Glutamatergic neuron (in vitro differentiated cells): ENCODE data around the gene PSD4. TPM values are rescaled to one million over a fixed set of nuclear protein-coding genes. Genes with fewer than 3 reads are reported as not detected.

ENCODE experiments used
- DNase-seq: peaks from one replicate; pipeline ENCODE4 v3.0.0; 2022
- H3K27ac Mint-ChIP-seq: one replicate; pipeline ENCODE4 v1.8.0; 2020; ENCODE audit warnings: mild to moderate bottlenecking, mixed read lengths, inconsistent platforms; ENCODE audit not compliant: unreplicated experiment
- H3K27me3 Mint-ChIP-seq: one replicate; pipeline ENCODE4 v1.8.0; 2020; ENCODE audit warnings: mild to moderate bottlenecking, moderate library complexity, mixed read lengths, inconsistent platforms; ENCODE audit not compliant: unreplicated experiment
- H3K36me3 Mint-ChIP-seq: one replicate; pipeline ENCODE4 v1.8.0; 2020; ENCODE audit warnings: mild to moderate bottlenecking, mixed read lengths, inconsistent platforms; ENCODE audit not compliant: unreplicated experiment
- H3K4me1 Mint-ChIP-seq: one replicate; pipeline ENCODE4 v1.8.0; 2020; ENCODE audit warnings: mild to moderate bottlenecking, low read depth, mixed read lengths, inconsistent platforms; ENCODE audit not compliant: unreplicated experiment
- H3K4me3 Mint-ChIP-seq: one replicate; pipeline ENCODE4 v1.8.0; 2020; ENCODE audit warnings: mild to moderate bottlenecking, mixed read lengths, inconsistent platforms; ENCODE audit not compliant: unreplicated experiment
- H3K9me3 Mint-ChIP-seq: one replicate; pipeline ENCODE4 v1.8.0; 2020; ENCODE audit warnings: mild to moderate bottlenecking, moderate library complexity, mixed read lengths, inconsistent platforms; ENCODE audit not compliant: unreplicated experiment
- CTCF ChIP-seq: fragments of 200-600 bp; sonication (generic); IDR thresholded peaks from one replicate; pipeline ENCODE4 v1.5.0; 2021; ENCODE audit not compliant: partially characterized antibody, unreplicated experiment
- total RNA-seq: library from RNA; stranded (reverse); fragmentation: NEBNext Ultra II Directional; extraction: Animal tissue kit (Norgen Biotek cat#: 25700); gene quantifications from one replicate; pipeline ENCODE4 v1.2.1, GENCODE V29; 2021; ENCODE audit not compliant: unreplicated experiment

PSD4 gene
- total RNA-seq, 1 donor from 2014 or later, result 1.2 TPM

GRCh38 chr2:113156278-113157117 lies 17.3 kb upstream of the PSD4 start:
- no peak for DNase-seq
- H3K27ac Mint-ChIP-seq, result peak overlapping the region; percentile 38
- peaks cover 11% of the 10 kb centered on the region for H3K27me3 Mint-ChIP-seq
- TF ChIP-seq CTCF, result no peak
- peak overlapping the region; percentile 78 for H3K4me3 Mint-ChIP-seq
- peaks cover 2% of the 10 kb centered on the region for H3K9me3 Mint-ChIP-seq
- no peaks in the 10 kb centered on the region for H3K36me3 Mint-ChIP-seq
- no peaks in the 10 kb centered on the region for H3K4me1 Mint-ChIP-seq

- peak overlapping the region; percentile 78 for H3K4me3 Mint-ChIP-seq
Observed at GRCh38 chr2:113157118-113157896, 16.5 kb upstream of the PSD4 start.

GRCh38 chr2:113157897-113158753 lies 15.6 kb upstream of the PSD4 start:
- Mint-ChIP-seq H3K27me3 (peaks cover 11% of the 10 kb centered on the region), H3K4me1 (no peaks in the 10 kb centered on the region), H3K4me3 (peak overlapping the region; percentile 72), H3K9me3 (peaks cover 2% of the 10 kb centered on the region), H3K36me3 (no peaks in the 10 kb centered on the region), H3K27ac (no peak overlapping the region)
- no peak for DNase-seq
- TF ChIP-seq CTCF, result no peak

More at GRCh38 chr2:113157118-113157896, 16.5 kb upstream of the PSD4 start:
- no peak for TF ChIP-seq CTCF
- Mint-ChIP-seq H3K4me1 (no peaks in the 10 kb centered on the region), H3K27me3 (peaks cover 11% of the 10 kb centered on the region), H3K36me3 (no peaks in the 10 kb centered on the region), H3K27ac (no peak overlapping the region), H3K9me3 (peaks cover 2% of the 10 kb centered on the region)
- DNase-seq, result peak; percentile 67

GRCh38 chr2:113158884-113159553 lies 14.8 kb upstream of the PSD4 start:
- H3K27me3 Mint-ChIP-seq, result peaks cover 11% of the 10 kb centered on the region
- H3K4me3 Mint-ChIP-seq, result no peak overlapping the region
- no peak for TF ChIP-seq CTCF
- H3K36me3 Mint-ChIP-seq, result no peaks in the 10 kb centered on the region
- peaks cover 2% of the 10 kb centered on the region for H3K9me3 Mint-ChIP-seq
- no peak for DNase-seq
- H3K27ac Mint-ChIP-seq, result no peak overlapping the region
- no peaks in the 10 kb centered on the region for H3K4me1 Mint-ChIP-seq
